SK-N-MC (cell line): ENCODE measurements around the gene STAT4.

ENCODE experiments used
- EZH2 ChIP-seq: fragments of 200-600 bp; sonication (generic); IDR thresholded peaks from one replicate; pipeline ENCODE4 v1.6.1; 2017; ENCODE audit warnings: antibody characterized with exemption
- FOXP2 ChIP-seq: optimal IDR thresholded peaks from 2 replicates; pipeline ENCODE3; 2011; ENCODE audit warnings: mild to moderate bottlenecking, moderate library complexity; ENCODE audit not compliant: insufficient read depth; ENCODE audit errors: extremely low read length, control extremely low read depth
- POLR2AphosphoS5 ChIP-seq: IDR thresholded peaks from 2 replicates; pipeline ENCODE4 v1.6.1; 2012; ENCODE audit warnings: mild to moderate bottlenecking, low read depth, low read length, borderline replicate concordance

- TF ChIP-seq POLR2AphosphoS5 (no peak), EZH2 (no peak), FOXP2 (no peak)
Observed at GRCh38 chr2:191078165-191078867, 72.5 kb downstream of the STAT4 start.
